ENCODE measurements around the gene HLA-C.
"Not testable (repeated sequence)": the region's sequence is repeated elsewhere in the genome, so short reads cannot be mapped to it uniquely, and the experiment has no call there.

The HLA-C gene

DNA sequence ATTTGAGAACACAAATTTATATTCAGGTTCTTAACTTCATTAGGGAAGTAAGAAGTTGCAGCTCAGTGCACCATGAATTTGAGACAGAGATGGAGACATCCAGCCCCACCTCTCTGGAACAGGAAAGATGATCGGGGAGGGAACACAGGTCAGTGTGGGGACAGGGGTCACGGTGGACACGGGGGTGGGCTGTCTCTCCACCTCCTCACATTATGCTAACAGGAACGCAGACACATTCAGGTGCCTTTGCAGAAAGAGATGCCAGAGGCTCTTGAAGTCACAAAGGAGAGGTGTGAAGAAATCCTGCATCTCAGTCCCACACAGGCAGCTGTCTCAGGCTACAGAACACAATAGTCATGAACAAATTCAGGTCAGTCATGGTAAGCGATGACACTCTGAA is 3.1 kb downstream of the HLA-C start:
- no peak for DNase-seq

DNA sequence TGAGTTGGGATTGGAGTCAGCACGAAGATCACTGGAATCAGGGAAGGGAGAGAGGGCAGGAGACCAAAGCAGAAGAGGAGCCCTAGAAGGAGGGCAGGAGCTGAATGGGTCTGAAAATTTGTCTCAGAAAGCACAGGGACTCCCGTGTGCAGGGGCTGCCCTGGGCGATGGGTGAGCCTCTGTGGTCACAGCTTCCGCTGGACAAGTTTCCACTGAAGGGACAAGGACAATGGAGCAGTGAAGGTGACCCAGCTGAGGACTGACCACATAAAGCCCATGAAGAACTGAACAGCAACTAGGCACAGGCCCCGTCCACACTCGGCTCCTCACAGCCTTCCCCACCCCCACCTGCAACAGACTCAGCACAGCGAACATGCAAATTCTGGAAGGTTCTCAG is 3.5 kb downstream of the HLA-C start:
- DNase-seq: peak; percentile 35

DNA sequence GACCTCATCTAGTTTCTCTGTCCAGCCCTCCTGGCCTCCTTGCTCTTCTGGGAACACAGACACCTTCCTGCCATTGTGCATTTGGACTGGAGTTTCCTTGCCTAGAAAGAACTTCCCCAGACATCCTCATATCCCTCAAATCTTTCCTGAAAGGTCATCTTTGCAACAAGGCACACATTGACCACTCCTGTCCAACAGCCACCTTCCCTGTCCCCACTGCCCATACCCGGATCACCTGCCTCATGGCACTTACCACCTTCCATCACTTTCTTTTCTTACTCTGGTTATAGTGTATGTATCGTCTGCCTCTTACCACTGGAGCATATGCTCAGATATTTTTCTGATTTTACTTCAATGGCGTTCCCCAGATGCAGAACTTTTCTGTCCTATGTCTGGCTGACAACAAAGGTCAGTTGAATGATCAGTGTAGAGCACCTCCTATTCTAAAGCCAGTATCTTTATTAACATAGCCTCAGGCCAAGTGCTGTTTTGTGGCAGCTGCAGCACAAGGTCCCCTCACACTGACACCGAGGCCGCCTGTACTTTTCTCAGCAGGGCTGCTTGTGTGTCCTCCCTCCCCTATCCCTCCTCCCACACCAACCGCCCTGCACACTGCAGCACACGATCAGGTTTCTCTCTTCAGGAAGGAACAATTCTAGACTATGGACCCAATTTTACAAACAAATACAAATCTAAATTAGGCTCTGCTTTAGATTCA is 4.1 kb downstream of the HLA-C start:
- peak; percentile 43 for DNase-seq

DNA sequence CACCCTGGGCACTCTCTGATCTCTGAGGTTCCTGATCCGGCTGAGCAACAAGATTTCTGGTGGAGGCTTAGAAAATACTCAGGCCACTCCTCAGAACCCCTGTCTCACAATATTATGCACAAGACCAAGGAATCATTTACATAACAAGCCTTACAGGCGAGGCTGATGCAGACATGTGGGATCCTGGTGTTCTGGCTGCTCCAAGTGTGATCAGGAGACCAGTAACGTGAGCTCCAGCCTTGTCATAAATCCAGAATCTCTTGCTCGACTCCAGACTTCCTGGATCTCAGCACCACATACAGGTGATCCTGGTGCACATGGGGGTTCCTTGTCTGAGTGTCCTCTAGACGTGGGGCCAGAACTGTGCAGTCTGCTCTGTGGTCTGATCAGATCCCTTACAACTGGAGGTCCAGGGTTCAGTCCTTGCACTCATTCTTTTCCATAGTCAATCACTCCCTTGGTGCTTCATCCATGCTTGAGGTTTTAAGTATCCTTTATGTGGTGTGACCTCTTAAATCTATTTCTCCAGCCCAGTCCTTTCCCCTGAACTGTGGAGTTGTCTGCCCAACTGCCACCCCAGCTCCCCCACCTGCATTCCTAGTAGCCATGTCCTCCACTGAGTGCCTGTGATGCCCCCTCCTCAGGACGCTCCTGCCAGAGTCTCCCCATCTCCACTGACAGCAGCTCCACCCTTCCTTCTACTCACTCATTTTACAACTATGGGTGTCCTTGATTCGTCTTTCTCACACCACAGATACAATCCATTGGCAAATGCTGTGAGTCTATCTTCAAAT is 5.1 kb downstream of the HLA-C start:
- no peak for DNase-seq

DNA sequence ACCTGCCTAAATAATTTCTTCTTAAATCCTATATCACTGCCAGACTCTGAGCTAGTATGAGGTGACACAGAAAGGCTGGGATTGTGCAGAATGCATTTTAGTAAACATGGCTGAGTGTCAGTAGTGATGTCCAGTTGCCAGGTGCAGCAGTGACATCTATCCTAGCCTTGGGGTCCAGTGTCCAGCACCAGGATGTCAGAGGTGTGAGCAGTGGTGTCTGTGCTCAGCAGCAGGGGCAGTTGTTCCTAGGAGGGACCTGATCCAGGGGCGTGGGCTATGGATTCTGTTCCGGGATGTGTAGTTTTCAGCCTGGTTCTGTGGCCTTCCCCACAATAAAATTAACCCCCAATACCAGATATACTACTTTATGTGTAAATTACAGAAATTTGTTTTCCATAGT is 6.0 kb downstream of the HLA-C start:
- DNase-seq: no peak

DNA sequence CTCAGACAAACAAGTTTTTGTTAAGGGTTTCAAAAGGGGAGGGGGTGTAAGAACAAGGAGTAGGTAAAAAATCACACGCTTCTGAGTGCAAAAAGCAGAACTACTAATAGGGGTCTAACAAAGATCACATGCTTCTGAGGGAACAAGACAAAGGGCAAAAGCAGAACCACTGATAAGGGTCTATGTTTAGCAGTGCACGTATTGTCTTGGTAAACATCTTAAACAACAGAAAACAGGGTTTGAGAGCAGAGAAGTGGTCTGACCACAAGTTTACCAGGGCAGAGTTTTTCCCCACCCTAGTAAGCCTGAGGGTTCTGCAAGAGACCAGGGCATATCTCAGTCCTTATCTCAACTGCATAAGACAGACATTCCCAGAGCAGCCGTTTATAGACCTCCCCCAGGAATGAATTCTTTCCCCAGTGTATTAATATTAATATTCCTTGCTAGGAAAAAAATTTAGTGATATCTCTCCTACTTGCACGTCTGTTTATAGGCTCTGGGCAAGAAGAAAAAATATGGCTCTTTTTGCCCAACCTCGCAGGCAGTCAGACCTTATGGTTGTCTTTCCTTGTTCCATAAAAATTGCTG is 8.5 kb downstream of the HLA-C start:
- DNase-seq: not testable (repeated sequence)

DNA sequence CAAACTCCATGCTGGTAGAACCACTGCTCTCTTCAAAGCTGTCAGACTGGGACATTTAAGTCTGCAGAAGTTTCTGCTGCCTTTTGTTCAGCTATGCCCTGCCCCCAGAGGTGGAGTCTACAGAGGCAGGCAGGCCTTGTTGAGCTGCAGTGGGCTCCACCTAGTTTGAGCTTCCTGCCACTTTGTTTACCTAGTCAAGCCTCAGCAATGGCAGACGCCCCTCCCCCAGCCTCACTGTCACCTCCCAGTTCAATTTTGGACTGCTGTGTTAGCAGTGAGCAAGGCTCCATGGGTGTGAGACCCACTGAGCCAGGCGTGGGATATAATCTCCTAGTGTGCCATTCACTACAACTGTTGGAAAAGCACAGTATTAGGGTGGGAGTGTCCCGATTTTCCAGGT is 11.9 kb downstream of the HLA-C start:
- peak; percentile 49 for DNase-seq

DNA sequence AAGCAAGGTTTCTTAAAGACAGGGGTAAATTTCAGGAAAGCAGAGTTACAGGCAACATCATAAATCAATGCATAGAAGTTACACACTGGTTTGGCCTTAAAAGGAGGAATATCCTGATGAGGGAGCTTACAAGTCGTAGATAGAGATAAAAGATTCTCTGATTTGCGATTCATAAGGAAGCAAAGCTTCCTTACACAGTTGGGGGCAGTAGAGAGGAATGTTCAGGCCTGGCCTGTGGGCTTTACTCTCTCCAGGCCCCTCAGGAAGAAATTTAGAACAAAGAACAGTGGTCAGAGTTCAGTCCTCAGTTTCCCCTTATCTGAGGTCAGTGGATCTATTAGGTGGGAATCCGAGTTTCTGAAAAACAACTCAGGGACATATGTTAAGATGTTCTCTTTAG is 19.3 kb downstream of the HLA-C start:
- DNase-seq: no peak

DNA sequence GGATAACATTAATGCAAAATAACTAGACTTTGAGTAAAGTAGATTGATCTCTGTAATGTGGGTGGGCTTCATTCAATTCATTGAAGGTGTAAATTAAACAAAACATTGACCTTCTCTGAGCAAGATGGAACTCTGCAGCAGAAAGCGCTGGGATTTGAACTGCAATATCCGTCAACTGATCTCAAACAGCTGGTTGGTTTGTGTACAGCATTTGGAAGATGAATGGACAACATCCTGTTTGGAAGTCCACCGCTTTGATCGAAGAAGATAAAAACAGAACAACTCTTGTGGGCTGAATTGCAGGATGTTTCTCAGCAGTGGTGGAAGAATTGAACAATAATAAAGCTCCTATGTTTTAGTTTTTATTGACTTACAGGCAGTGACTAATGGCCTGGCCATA is 20.6 kb downstream of the HLA-C start:
- DNase-seq: no peak

DNA sequence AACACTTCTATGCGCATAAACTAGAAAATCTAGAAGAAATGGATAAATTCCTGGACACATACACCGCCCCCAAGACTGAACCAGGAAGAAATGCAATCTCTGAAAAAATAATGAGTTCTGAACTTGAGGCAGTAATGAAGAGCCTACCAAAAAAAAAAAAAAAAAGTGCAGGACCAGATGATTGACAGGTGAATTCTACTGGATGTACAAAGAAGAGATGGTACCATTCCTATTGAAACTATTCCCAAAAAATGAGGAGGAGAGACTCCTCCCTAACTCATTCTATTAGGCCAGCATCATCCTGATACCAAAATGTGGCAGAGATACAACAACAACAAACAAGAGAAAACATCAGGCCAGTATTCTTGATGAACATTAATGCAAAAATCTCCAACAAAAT is 22.7 kb downstream of the HLA-C start:
- no peak for DNase-seq

DNA sequence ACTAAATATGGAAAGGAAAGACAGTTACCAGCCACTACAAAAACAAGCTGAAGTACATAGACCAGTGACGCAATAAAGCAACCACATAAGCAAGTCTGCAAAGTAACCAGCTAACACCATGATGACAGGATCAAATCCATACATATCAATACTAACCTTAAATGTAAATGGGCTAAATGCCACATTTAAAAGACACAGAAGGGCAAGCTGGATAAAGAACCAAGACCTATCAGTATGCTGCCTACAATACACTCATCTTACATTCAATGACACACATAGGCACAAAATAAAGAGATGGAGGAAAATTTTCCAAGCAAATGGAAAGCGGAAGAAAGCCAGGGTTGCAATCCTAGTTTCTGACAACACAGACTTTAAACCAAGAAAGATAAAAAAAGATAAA is 24.1 kb downstream of the HLA-C start:
- no peak for DNase-seq

DNA sequence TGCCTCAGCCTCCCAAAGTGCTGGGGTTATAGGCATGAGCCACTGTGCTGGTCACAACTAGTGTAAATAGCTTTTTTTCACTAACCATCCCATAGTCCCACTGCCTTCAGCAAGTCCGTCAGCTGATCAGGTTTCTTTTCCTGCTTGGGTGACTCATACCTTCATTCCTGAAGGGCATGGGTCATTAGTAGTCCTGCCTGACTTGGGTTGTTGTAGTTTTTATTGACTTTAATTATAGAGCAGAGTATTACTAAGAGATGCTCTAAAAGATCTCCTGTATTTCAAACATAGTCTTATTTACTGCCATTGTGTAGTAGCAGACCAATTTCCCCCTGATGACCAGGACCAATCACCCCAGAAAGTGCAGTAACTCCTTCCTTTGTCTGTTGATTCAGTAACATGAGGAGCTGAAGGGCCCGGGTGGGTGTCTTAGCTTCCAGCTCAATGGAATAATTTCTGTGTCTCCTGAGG is 25.8 kb downstream of the HLA-C start:
- DNase-seq: no peak

DNA sequence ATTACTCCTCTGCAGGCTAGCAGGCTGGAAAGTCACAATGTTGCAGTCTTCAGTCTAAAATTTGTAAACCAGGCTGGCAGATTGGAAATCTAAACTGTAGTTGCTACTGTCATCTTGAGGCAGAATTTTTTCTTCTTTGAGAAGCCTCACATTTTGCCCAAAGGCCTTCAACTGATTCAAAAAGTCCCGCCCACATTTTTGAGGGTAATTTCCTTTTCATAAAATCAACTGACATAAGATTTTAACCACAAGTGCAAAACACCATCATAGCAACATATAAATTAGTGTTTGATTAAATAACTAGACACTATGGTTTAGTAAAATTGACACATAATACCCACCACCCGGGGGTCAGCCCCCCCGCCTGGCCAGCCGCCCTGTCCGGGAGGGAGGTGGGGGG is 28.4 kb downstream of the HLA-C start:
- DNase-seq: no peak

DNA sequence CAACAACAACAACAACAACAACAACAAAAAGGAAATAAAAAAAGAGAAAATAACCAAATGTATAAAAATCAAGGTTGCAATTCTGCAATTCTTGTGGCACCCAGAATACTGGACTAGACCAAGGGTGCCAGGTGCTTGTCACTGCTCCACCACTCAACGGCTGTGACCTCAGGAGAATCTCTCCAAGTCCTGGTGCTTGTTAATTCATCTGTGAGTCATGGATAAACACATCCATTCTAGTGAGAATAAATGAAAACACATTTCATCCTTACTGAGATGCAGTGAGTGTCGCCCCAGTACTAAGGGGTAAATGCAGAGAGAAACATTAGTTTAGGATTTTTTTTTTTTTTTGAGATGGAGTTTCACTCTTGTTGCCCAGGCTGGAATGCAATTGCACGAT is 32.0 kb downstream of the HLA-C start:
- no peak for DNase-seq

DNA sequence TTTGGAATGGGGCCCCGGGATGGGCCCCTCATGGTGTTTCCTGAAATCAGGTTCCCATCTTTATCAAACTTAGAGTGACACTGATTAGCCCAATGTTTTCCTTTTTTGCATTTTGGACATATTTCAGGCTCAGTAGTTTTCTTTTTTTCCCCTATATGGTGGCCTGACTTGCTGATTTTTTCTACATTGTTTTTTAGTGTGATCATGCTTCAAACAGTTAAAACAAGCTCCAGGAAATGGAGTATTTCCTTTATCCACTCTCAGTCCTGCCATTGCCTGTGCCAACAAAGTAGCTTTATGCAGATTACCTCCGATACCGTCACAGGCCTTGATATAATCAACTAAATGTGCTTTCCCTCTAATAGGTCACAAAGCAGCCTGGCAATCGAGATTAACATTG is 37.8 kb downstream of the HLA-C start:
- DNase-seq: not testable (repeated sequence)

DNA sequence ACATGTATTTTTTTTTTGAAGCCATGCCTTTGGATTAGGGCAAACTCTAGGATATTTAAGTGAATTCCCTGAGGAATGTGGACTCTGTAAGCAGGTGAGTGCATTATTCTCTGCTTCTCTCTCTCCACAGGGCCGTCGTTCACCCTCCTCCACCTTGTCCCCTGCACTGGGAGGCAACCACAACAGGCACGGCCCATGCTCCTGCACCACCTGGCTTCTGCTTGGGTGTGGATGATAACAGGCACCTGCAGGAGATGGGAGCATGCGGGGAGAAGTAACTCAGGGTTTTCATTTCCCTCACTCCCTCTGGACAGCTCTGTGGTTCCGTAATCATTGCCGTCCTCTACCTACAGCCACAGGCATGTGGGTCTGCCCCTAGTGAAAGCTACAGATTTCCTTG is 43.4 kb downstream of the HLA-C start:
- no peak for DNase-seq

DNA sequence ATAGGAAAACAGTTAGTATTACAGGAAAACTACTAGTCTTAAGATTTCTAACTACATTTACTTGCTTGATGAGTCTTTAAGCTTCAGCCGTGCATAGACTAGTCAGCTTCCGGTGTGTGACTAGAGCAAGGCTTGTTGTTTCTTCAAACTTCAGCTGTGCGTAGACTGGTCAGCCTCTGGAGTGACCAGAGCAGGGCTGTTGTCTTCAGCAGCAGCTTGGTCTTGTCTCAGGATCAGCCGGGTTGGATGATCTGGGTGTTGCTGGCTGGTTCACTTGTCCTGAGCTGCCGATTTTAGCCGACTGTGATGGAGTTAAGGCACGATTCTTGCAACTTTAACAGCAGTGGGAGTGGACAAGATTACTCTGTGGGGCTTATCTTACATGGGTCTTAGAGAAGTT is 44.7 kb downstream of the HLA-C start:
- DNase-seq: no peak

DNA sequence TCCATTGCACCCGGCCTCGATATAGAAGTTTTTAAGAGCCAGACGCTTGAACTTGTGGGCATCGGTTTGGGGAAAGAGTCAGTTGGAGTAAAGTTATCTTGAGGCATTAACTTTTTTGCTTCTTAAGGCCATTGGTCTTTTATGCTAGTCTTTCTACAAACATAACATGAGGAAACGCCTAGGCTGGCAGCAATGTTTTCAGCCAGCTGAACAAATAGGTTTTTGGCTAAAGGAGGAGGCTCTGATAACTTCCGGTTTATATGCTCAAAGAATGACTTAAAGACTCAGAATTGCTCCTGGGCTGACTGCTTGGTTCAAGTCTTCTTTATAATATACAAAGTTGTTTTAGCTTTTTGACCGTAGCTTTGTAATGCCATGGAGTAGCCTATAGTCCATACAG is 46.2 kb downstream of the HLA-C start:
- no peak for DNase-seq

DNA sequence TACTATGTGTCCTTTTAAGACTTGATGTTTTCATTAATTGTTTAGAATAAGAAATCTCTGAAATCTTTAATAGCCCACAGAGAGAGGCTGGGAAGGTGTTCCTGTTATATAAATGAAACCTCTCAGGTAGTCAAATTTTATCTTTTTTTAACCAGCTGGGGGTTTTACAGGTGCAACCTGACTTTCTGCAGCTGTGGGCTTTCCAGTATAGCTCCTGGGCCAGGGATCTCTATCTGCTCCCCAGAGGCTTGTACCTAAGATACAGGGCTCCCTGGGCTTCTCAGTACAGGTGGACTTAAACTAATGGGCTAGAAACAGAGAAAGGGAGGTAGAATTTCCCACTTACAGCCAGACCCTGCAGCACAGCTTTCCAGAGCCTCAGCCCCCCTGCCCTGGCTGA is 49.4 kb downstream of the HLA-C start:
- no peak for DNase-seq

All from activated T-cell treated with anti-CD3 and anti-CD28 coated beads, Interleukin-2, amount 50 U/mL, for 1 hour (primary cell).